Gastrocnemius medialis (tissue), 4 donors: ENCODE results near the gene SEC14L5. TPM values are rescaled to one million over a fixed set of nuclear protein-coding genes. Genes with fewer than 3 reads are reported as not detected.

Source experiments
- ATAC-seq, 2 donors: fragments of 150-250 bp; one replicate each; pipeline ENCODE4 v1.9.1; 2016
- DNase-seq, 2 donors: peaks; one replicate each; pipeline ENCODE4 v3.0.0-alpha.2; 2019
- H3K27ac ChIP-seq, 4 donors: fragments of 200-600 bp; sonication (generic); 1 replicate in 1 of 4; 2 replicates in 3 of 4; pipeline ENCODE4 v1.5.1; 2016 to 2018; ENCODE audit warnings: mild to moderate bottlenecking in 2 of 4, moderate library complexity in 1 of 4
- H3K27me3 ChIP-seq, 3 donors: fragments of 200-600 bp; sonication (generic) in 2 of 3; 1 replicate in 1 of 3; 2 replicates in 2 of 3; pipeline versions ENCODE4 v1.5.1 to v1.6.0; 2016 to 2019; ENCODE audit warnings: mild to moderate bottlenecking in 1 of 3, moderate library complexity in 1 of 3
- H3K36me3 ChIP-seq, 2 donors: fragments of 200-600 bp; sonication (generic) in 1 of 2; one replicate each; pipeline ENCODE4 v1.5.1; 2017 to 2018
- H3K4me1 ChIP-seq, 2 donors: fragments of 200-600 bp; sonication (generic) in 1 of 2; one replicate each; pipeline ENCODE4 v1.5.1; 2016 to 2017; ENCODE audit warnings: mild to moderate bottlenecking in 2 of 2
- H3K4me3 ChIP-seq, 4 donors: fragments of 200-600 bp; sonication (generic) in 3 of 4; 1 replicate in 1 of 4; 2 replicates in 3 of 4; pipeline ENCODE4 v1.5.1; 2016 to 2019; ENCODE audit warnings: mild to moderate bottlenecking in 2 of 4
- H3K9me3 ChIP-seq, 3 donors: fragments of 200-600 bp; sonication (generic) in 2 of 3; 1 replicate in 1 of 3; 2 replicates in 2 of 3; pipeline ENCODE4 v1.5.1; 2016 to 2019
- POLR2A ChIP-seq, 2 donors: fragments of 450-650 bp; IDR thresholded peaks; one replicate each; pipeline ENCODE4 v1.6.1; 2017; ENCODE audit warnings: antibody characterized with exemption in 2 of 2, mild to moderate bottlenecking in 2 of 2, moderate library complexity in 2 of 2
- in situ Hi-C, 4 donors: fragments of 200-750 bp; cut with MboI; loops; one replicate each; pipeline versions ENCODE4 v1.15.0 to v1.8.0; 2017; ENCODE audit warnings: low sequenced_read_pairs in 4 of 4
- intact Hi-C: fragments of 100-400 bp; cut with DNase I; formaldehyde crosslinking; loops from one replicate; pipeline ENCODE4 v1.15.1; 2023; ENCODE audit warnings: low total_unique reads
- total RNA-seq, 4 donors: library from RNA; depleted of rRNA; stranded (reverse); fragments of >200 nt; gene quantifications; one replicate each; pipeline versions ENCODE4 v1.1.0 to v1.2.3, GENCODE V29; 2016
- TF ChIP-seq, protein P1 (sequence below), 5 experiments: fragments of 450-650 bp in 3 of 5; fragments of 200-600 bp in 2 of 5; sonication (generic) in 2 of 5; IDR thresholded peaks in 4 of 5; conservative IDR thresholded peaks in 1 of 5; 1 replicate in 4 of 5; 2 replicates in 1 of 5; pipeline ENCODE4 v1.5.1; 2016 to 2019; ENCODE audit warnings: antibody characterized with exemption in 5 of 5, mild to moderate bottlenecking in 3 of 5, moderate library complexity in 3 of 5

Gene SEC14L5
- total RNA-seq, 4 donors from 2014 or later = 0.85 to 5.8 (median 1.5) TPM

DNA sequence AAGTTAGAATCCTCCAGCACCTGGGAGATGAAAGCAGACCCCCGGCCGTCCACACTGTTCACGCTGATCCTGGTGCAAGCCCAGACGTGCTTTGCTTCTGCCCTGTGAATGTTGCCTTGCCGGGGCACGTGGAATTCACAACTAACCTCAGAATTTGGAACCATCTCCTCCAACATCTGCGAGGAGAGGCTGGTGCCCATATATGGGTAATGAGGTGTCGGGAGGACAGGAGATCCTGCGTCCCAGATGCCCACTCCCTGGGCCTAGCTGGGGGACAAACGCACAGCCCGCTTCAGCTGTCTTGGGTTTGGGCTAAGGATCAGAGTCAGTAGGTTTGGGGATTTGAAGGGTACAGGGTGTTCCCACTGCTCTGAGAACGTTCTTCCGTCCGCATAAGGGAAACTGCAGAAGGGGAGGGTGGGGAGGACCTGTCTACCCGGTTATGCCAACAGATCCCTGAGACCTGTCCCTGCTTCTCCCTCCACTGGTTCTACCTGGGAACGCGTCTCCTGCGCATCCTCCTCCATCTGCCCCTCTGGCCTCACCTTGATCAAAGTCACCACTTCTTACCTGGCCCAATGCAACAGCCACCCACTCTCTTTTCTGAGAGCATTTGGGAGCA is 35.3 kb upstream of the SEC14L5 start:
- TF ChIP-seq POLR2A (IDR thresholded peaks at IDR 0.05) = no peak
- TF ChIP-seq, protein P1, sequence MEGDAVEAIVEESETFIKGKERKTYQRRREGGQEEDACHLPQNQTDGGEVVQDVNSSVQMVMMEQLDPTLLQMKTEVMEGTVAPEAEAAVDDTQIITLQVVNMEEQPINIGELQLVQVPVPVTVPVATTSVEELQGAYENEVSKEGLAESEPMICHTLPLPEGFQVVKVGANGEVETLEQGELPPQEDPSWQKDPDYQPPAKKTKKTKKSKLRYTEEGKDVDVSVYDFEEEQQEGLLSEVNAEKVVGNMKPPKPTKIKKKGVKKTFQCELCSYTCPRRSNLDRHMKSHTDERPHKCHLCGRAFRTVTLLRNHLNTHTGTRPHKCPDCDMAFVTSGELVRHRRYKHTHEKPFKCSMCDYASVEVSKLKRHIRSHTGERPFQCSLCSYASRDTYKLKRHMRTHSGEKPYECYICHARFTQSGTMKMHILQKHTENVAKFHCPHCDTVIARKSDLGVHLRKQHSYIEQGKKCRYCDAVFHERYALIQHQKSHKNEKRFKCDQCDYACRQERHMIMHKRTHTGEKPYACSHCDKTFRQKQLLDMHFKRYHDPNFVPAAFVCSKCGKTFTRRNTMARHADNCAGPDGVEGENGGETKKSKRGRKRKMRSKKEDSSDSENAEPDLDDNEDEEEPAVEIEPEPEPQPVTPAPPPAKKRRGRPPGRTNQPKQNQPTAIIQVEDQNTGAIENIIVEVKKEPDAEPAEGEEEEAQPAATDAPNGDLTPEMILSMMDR (IDR thresholded peaks at IDR 0.05 in 4 of 5, conservative IDR thresholded peaks at IDR 0.05 in 1 of 5) = no peak
- no peak for DNase-seq
- Histone ChIP-seq H3K4me3 (no peak overlapping the region), H3K4me1 (no peaks in the 10 kb centered on the region), H3K9me3 (peaks cover 0 to 7% (median 4%) of the 10 kb centered on the region in 3 donors), H3K27ac (no peak overlapping the region), H3K36me3 (peaks cover 0 to 8% of the 10 kb centered on the region in 2 donors), H3K27me3 (no peaks in the 10 kb centered on the region)
- intact Hi-C loops (no loop called here), in situ Hi-C loops (no loop called here)
- ATAC-seq = no peak

DNA sequence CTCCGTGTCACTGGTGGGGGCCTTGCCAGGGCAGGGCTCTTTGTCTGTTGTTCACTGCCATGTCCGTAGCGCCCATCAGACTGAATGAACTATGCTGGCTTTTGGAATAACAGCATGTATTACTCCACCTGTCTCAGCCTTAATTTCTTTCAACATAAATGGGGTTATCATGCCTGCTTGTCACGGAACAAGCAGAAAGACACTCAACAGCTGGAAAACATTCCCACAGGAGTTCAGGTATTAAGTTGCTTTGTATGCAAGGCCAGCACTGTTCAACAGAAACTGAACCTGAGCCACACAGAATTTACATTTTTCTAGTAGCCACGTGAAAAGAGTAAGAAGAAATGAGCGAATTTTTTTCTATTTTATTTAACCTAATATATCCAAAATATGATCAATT is 34.3 kb upstream of the SEC14L5 start:
- Histone ChIP-seq H3K27me3 (no peaks in the 10 kb centered on the region), H3K4me3 (no peak overlapping the region), H3K9me3 (peaks cover 0 to 7% (median 4%) of the 10 kb centered on the region in 3 donors), H3K36me3 (peaks cover 0 to 8% of the 10 kb centered on the region in 2 donors), H3K27ac (no peak overlapping the region), H3K4me1 (no peaks in the 10 kb centered on the region)
- no peak for ATAC-seq
- DNase-seq = no peak
- in situ Hi-C loops = no loop called here
- TF ChIP-seq, protein P1 (IDR thresholded peaks at IDR 0.05 in 4 of 5, conservative IDR thresholded peaks at IDR 0.05 in 1 of 5) = no peak
- no peak for TF ChIP-seq POLR2A (IDR thresholded peaks at IDR 0.05)
- intact Hi-C loops = no loop called here

DNA sequence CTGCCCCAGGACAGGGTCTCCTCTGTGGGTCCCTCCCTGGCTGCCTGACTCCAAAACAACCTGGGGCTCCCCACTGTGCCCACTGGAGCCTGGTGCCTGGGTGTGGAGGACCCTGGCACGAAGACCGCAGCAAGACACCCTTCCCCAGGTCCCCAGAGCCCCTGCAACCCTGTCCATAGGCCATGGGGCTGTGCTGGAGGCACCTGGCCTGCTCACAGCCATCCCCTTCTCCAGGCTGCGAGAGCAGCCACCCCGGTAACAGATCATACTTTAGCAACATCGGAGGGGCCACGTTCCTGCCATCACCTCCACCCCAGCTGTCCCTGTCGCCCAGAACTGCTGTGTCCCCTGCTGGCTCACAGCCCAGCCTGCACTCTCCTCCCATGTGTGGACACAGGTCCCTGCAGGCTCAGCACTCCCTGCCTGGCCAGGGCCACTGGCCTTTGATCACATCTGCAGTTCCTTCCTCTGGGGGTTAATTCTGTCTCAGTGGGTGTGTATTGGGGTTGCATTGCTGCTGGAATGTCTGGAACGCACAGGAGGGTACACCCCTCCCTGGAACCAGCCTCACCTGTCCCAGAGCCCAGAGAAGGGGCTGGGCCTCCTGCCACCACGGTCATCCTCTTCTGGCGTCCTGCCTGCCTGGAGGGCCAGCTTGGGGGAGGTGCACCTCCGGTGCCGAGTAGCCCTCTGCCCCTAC is 33.4 kb upstream of the SEC14L5 start:
- no peaks in the 10 kb centered on the region for H3K27me3 ChIP-seq
- peaks cover 0 to 7% (median 4%) of the 10 kb centered on the region in 3 donors for H3K9me3 ChIP-seq
- no peak overlapping the region for H3K4me3 ChIP-seq
- in situ Hi-C loops (no loop called here), intact Hi-C loops (no loop called here)
- DNase-seq = no peak
- ATAC-seq = no peak
- TF ChIP-seq, protein P1 (IDR thresholded peaks at IDR 0.05 in 4 of 5, conservative IDR thresholded peaks at IDR 0.05 in 1 of 5) = no peak
- TF ChIP-seq POLR2A (IDR thresholded peaks at IDR 0.05) = no peak
- no peaks in the 10 kb centered on the region for H3K4me1 ChIP-seq
- peaks cover 0 to 8% of the 10 kb centered on the region in 2 donors for H3K36me3 ChIP-seq
- H3K27ac ChIP-seq = no peak overlapping the region

DNA sequence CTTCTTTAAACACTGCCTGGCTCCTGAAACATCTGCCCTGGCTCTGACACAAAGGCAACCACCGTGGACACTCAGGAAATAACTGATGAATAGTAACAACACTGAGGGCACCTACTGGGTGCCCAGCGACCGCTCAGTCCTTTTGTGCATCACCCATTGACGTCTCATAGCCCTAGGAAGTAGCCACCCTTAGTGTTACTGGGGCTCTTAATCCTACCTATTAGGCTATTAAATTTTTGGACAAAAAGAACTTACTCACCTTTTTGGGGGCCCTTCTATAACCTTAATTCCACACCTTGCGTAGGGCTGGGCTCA is 32.9 kb upstream of the SEC14L5 start:
- intact Hi-C loops = no loop called here
- in situ Hi-C loops = no loop called here
- no peak for DNase-seq
- peaks cover 0 to 7% (median 4%) of the 10 kb centered on the region in 3 donors for H3K9me3 ChIP-seq
- H3K4me3 ChIP-seq = no peak overlapping the region
- peaks cover 0 to 8% of the 10 kb centered on the region in 2 donors for H3K36me3 ChIP-seq
- no peaks in the 10 kb centered on the region for H3K4me1 ChIP-seq
- no peak overlapping the region for H3K27ac ChIP-seq
- no peak for ATAC-seq
- TF ChIP-seq, protein P1 (IDR thresholded peaks at IDR 0.05 in 4 of 5, conservative IDR thresholded peaks at IDR 0.05 in 1 of 5) = no peak
- no peak for TF ChIP-seq POLR2A (IDR thresholded peaks at IDR 0.05)
- no peaks in the 10 kb centered on the region for H3K27me3 ChIP-seq
